LNCAP (cell line): ENCODE results near the gene NDST1.

Source experiments
- TF ChIP-seq, protein P1 (sequence below): fragments of 450-650 bp; IDR thresholded peaks from 2 replicates; pipeline ENCODE4 v1.5.1; 2017; ENCODE audit warnings: mild to moderate bottlenecking

The NDST1 gene

GRCh38 chr5:150599917-150600511 lies 92.1 kb downstream of the NDST1 start:
- TF ChIP-seq, protein P1, sequence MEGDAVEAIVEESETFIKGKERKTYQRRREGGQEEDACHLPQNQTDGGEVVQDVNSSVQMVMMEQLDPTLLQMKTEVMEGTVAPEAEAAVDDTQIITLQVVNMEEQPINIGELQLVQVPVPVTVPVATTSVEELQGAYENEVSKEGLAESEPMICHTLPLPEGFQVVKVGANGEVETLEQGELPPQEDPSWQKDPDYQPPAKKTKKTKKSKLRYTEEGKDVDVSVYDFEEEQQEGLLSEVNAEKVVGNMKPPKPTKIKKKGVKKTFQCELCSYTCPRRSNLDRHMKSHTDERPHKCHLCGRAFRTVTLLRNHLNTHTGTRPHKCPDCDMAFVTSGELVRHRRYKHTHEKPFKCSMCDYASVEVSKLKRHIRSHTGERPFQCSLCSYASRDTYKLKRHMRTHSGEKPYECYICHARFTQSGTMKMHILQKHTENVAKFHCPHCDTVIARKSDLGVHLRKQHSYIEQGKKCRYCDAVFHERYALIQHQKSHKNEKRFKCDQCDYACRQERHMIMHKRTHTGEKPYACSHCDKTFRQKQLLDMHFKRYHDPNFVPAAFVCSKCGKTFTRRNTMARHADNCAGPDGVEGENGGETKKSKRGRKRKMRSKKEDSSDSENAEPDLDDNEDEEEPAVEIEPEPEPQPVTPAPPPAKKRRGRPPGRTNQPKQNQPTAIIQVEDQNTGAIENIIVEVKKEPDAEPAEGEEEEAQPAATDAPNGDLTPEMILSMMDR, result no peak

DNA sequence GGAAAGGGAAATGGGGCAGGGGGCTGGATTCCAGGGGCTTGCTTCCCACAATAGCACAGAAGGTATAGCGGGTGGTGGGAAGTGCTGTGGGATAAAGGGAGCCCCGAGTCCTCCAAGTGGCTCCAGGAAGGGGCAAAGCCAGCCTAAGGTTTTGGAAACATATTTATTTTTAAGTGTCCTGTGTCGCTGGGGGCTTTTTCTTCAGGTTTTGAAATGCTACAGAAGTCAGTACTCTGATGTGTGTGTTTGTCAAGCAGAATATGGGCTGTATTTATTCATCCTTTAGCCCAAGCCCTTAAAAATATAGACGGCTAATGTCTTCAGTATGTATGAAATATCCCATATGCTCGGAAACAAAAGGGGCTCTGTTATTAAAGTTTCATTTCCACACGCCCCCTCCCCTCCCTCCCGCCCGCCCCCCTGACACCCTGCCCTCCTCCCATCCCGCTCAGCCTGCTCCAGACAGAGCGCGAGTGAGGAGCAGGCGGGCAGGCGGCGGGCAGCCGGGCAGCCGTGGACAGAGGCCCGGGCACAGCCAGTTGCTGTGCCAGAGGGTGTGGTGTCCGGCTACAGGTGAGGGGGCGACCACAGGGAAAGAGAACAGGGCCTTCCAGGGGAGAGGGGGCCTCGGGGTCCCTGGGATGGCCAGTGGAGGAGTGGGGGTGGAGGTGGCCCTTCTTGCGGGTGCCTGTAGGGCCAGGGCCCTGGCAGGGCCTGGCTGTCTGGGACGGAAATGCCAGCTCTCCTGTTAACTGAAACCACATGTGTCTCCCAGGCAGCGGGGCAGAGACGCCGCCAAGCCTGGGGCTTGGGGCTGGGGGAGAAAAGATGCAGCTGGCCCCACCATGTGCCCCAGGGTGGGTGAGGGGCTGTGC lies 92.9 kb downstream of the NDST1 start:
- TF ChIP-seq, protein P1, result no peak

GRCh38 chr5:150601491-150602345 lies 93.8 kb downstream of the NDST1 start:
- TF ChIP-seq, protein P1, result no peak

DNA sequence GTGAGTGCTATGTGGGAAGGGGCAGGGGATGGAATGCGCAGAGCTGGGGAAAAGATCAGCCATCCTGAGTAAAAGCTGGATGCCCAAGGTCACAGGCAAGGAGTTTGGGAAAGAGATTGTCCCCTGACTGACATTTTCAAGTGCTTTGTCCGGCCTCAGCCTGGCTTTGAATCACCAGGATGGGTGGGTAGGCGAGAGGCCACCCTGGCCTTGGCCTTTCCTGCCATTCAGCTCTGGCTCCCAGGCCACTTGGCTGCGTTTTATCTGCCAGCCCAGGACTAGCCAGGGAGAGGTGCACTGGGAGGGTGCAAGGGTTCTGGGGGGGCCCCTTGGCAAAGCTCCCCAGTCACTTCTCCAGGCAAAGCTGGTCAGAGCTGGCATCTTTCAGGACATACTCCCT lies 95.1 kb downstream of the NDST1 start:
- TF ChIP-seq, protein P1, result no peak

DNA sequence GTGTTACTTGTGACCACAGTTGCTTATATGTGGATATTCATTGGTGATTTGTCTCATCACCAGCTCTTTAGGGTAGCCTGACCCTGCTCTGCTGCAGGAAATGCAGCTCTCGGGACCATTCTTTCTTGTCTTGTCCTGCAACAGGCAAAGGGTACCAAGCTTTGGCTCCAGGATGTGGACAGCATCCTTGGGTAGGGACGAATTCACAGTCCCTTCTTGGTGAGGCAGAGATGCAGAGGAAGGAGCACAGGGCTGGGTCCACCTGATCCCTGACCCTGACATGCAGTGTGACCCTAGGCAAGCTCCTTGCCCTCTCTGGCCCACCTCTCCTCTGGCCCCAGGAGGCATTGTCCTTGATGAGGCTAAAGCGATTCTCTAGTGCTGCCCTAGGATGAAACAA lies 95.6 kb downstream of the NDST1 start:
- TF ChIP-seq, protein P1, result no peak

DNA sequence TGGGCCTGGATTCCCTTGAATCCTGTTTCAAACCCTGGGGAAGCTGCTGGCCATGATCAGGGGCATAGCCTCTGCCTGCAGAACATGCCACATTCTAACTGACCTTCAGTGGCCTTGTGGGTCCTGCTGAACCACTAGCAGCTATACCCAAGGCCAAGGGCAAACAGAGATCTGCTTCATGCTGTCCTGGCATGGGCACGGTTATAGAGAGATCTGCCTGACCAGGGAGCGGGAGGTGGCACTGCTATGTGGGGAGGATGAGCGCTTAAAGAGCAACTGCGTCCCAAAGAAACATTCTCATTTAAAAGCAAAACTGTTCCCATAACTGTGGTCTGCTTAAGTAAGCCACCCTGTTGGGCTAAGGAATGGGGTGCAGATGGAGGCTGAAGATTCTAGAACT lies 96.1 kb downstream of the NDST1 start:
- TF ChIP-seq, protein P1, result no peak

- TF ChIP-seq, protein P1, result no peak
Measured at GRCh38 chr5:150604894-150605440, 97.0 kb downstream of the NDST1 start.
